ENCODE measurements around the gene MRPL52.

GRCh38 chr14:22856428-22856827, 26.7 kb downstream of the MRPL52 start:
- TF ChIP-seq POLR2A (IDR thresholded peaks at IDR 0.05; ENCODE audit: low read depth) (no peak), CTCF (IDR thresholded peaks at IDR 0.05) (no peak)

All from esophagus muscularis mucosa (tissue), 3 donors.